NT2/D1 (cell line): ENCODE measurements around the gene TRPV4.

Experiments used
- SUZ12 ChIP-seq: IDR thresholded peaks from 2 replicates; pipeline ENCODE4 v1.6.1; 2011; ENCODE audit not compliant: insufficient read length, insufficient read depth; ENCODE audit errors: extremely low read depth
- YY1 ChIP-seq: IDR thresholded peaks from 2 replicates; pipeline ENCODE4 v1.6.1; 2011; ENCODE audit not compliant: insufficient read length, insufficient read depth
- ZNF274 ChIP-seq: IDR thresholded peaks from 2 replicates; pipeline ENCODE4 v1.6.1; 2011; ENCODE audit warnings: mild to moderate bottlenecking, low read depth, low read length

GRCh38 chr12:109817627-109818231, 15.5 kb downstream of the TRPV4 start:
- no peak for TF ChIP-seq YY1
- TF ChIP-seq SUZ12: no peak
- no peak for TF ChIP-seq ZNF274
